Measurements from ENCODE around the gene PTRHD1. TPM values are rescaled to one million over a fixed set of nuclear protein-coding genes. Genes with fewer than 3 reads are reported as not detected.

The PTRHD1 gene
- total RNA-seq, 3 donors from 2014 or later: 19.6 to 43.4 (median 41.9) TPM

- ATAC-seq (no peak), DNase-seq (no peak)
- TF ChIP-seq CTCF (IDR thresholded peaks at IDR 0.05): no peak
- Histone ChIP-seq H3K4me1 (ENCODE audit: low read depth) (no peaks in the 10 kb centered on the region), H3K4me3 (no peak overlapping the region), H3K9me3 (no peaks in the 10 kb centered on the region), H3K36me3 (ENCODE audit: low read depth) (no peaks in the 10 kb centered on the region)
- intact Hi-C loops (cut with DNase I, micrococcal nuclease): no loop called here
Observed at GRCh38 chr2:24831221-24832072, 38.3 kb upstream of the PTRHD1 start.

GRCh38 chr2:24830786-24831185 is 37.6 kb upstream of the PTRHD1 start:
- DNase-seq (no peak), ATAC-seq (no peak)
- Histone ChIP-seq H3K4me1 (ENCODE audit: low read depth) (no peaks in the 10 kb centered on the region), H3K36me3 (ENCODE audit: low read depth) (no peaks in the 10 kb centered on the region), H3K9me3 (no peaks in the 10 kb centered on the region), H3K4me3 (no peak overlapping the region)
- no peak for TF ChIP-seq CTCF (IDR thresholded peaks at IDR 0.05)
- intact Hi-C loops (cut with DNase I, micrococcal nuclease): no loop called here

GRCh38 chr2:24830351-24830750 is 37.2 kb upstream of the PTRHD1 start:
- H3K4me1 ChIP-seq (ENCODE audit: low read depth): no peaks in the 10 kb centered on the region
- intact Hi-C loops (cut with DNase I, micrococcal nuclease): no loop called here
- TF ChIP-seq CTCF (IDR thresholded peaks at IDR 0.05): no peak
- DNase-seq (no peak), ATAC-seq (no peak)
- H3K36me3 ChIP-seq (ENCODE audit: low read depth): no peaks in the 10 kb centered on the region
- no peaks in the 10 kb centered on the region for H3K9me3 ChIP-seq
- no peak overlapping the region for H3K4me3 ChIP-seq

GRCh38 chr2:24828238-24828996 is 35.2 kb upstream of the PTRHD1 start:
- Histone ChIP-seq H3K4me1 (ENCODE audit: low read depth) (no peaks in the 10 kb centered on the region), H3K36me3 (ENCODE audit: low read depth) (no peaks in the 10 kb centered on the region), H3K4me3 (no peak overlapping the region), H3K9me3 (no peaks in the 10 kb centered on the region)
- intact Hi-C loops (cut with DNase I, micrococcal nuclease): loop anchor here (5.0 kb wide), 2 partner anchors 406 to 421 kb away; no protein-coding TSS in a partner anchor
- ATAC-seq (no peak), DNase-seq (no peak)
- no peak for TF ChIP-seq CTCF (IDR thresholded peaks at IDR 0.05)

- intact Hi-C loops (cut with DNase I, micrococcal nuclease): loop anchor here (5.0 kb wide), 2 partner anchors 405 to 420 kb away; no protein-coding TSS in a partner anchor
- ATAC-seq (peak; percentile 91), DNase-seq (peak in 2 of 3 donors; percentile 81 to 91)
- no peak overlapping the region for H3K4me3 ChIP-seq
- H3K9me3 ChIP-seq: no peaks in the 10 kb centered on the region
- TF ChIP-seq CTCF (IDR thresholded peaks at IDR 0.05): peak; percentile 73
- H3K4me1 ChIP-seq (ENCODE audit: low read depth): no peaks in the 10 kb centered on the region
- no peaks in the 10 kb centered on the region for H3K36me3 ChIP-seq (ENCODE audit: low read depth)
Observed at GRCh38 chr2:24827321-24828237, 34.4 kb upstream of the PTRHD1 start.

All from mucosa of descending colon (tissue), 3 donors.